Stimulated activated CD4-positive, alpha-beta T cell treated with anti-CD3 and anti-CD28 coated beads, Interleukin-4, amount 100 ng/mL, for 4 hours (primary cell): ENCODE data around the gene EMC9.

ENCODE experiments used
- DNase-seq, 2 experiments: peaks; one replicate each; pipeline ENCODE4 v3.0.0-alpha.2; 2020

Gene EMC9

DNA sequence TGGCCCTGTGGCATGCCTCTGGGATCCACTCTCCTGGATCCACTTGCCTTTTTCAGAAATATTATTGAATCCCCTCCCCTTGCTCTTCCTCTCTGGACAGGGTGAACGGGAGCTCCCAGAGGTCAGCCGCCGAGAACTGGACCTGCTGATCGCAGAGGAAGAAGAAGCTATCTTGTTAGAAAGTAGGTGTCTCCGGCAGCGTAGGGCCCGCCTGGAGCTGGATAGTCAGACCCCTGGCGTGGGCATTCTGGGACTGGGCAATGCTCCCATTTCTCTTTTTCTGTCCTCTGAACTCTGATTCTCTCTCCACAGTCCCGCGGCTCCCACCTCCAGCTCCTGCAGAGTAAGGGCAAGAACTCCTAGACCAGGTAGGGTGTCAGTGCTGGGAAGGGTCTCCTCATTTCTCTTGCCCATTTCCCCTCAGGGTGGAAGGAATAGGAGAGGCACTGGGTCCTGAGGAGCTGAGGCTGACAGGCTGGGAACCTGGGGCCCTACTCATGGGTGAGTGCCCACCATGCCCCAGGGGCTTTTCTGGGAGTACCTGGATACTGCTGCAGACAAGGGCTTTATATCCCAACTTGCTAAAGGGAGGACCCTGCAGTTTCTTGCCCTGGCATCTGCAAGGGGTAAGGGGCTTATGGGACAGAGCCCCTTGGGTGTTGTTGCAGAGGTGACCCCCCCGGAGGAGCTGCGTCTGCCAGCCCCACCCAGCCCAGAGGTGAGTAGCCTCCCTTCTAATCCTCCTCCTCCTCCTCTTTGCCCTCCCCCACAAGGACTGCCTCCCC lies 35.8 kb upstream of the EMC9 start:
- DNase-seq, result no peak

GRCh38 chr14:24176599-24176998 lies 35.2 kb upstream of the EMC9 start:
- no peak for DNase-seq

- DNase-seq, result no peak
Observed at GRCh38 chr14:24172871-24173281, 31.5 kb upstream of the EMC9 start.

- DNase-seq, result no peak
Observed at GRCh38 chr14:24172261-24172860, 31.0 kb upstream of the EMC9 start.

GRCh38 chr14:24171422-24172260 lies 30.2 kb upstream of the EMC9 start, which contains the start of gene REC8:
REC8 (plus strand) TSS chr14:24172080; CDS start chr14:24172553, 473 bp downstream.
- peak; percentile 50 to 51 for DNase-seq

GRCh38 chr14:24167469-24168114 lies 26.2 kb upstream of the EMC9 start:
- DNase-seq, result no peak

GRCh38 chr14:24165785-24166184 lies 24.4 kb upstream of the EMC9 start:
- no peak for DNase-seq

GRCh38 chr14:24164518-24164991 lies 23.2 kb upstream of the EMC9 start:
- DNase-seq, result no peak

DNA sequence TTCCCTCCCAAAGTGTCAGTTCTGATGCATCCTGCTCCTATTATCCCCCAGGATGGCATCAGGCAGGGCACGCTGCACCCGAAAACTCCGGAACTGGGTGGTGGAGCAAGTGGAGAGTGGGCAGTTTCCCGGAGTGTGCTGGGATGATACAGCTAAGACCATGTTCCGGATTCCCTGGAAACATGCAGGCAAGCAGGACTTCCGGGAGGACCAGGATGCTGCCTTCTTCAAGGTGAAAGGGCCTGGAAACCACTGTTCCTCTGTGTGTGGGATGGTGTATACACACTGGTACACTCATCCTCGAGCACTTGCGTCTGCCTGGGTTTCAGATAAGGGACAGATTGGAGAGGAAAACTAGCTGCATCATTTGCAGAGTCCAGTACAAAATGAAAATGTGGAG lies 20.7 kb upstream of the EMC9 start:
- peak in 1 of 2 experiments; percentile 31 for DNase-seq

DNA sequence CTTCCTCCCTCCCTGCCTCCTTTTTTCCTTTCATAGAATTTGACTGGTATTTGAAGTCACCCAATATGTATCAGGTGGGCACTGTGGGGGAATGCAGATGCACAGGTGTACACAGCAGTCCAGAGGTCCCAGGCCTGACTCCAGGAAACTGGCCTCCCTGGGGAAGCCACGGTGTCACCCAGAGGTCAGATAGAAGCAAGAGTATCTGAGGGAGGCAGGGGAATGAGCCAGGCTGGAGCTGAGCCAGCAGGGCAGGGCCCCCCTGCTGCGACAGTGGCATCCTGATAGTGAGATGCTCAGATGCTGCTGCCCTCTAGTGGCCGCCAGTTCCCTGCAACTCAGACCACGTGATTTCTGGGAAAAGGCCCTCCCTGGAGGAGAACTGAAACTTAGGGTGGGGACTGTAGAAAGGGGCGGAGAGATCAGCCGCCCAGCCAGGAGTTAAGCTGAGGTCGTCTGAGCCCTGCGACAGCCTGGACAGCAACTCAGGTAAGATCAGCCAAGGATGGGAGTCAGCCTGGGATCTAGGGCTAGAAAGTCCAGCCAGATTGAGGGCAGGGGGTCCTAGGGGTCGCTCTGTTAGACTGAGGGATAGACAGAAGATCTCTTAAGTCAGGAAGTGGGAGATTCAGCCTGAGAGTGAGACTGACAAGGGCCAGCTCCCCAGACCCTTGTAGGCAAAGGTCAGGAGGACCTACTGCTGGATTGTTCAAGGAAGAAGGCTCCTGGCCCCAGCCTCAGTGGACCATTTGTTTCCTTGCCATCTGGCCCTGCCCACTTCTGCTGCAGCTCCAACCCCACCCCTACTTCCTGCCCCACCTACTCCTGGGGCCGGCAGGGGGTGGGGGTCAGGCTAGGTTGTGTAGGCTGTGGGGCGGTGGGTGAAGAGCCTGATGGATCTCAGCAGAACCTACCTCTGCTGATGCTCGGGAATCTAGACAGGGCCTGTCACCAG lies 19.7 kb upstream of the EMC9 start, which contains the start of gene IRF9:
IRF9 (plus strand) TSS at position 416 of the 955 bp plus-strand sequence. CDS start 880 bp downstream, outside the sequence.
- DNase-seq, result peak; percentile 95

- DNase-seq, result no peak
Observed at GRCh38 chr14:24160499-24160849, 19.1 kb upstream of the EMC9 start.

- no peak for DNase-seq
Observed at GRCh38 chr14:24159777-24160498, 18.5 kb upstream of the EMC9 start.

DNA sequence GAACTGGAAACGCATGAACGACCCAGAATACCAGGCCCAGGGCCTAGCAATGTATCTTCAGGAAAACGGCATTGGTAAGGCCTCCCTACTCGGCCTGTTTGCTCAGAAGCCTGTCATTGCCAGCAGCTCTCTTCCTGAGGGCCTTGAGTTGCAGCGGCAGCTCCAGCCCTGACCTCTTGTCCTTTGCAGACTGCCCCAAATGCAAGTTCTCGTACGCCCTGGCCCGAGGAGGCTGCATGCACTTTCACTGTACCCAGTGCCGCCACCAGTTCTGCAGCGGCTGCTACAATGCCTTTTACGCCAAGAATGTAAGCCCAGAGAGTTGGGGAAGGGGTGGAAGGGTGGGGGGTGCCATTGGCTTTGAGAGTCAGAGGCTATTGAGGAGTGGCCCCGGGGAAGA lies 15.9 kb upstream of the EMC9 start:
- no peak for DNase-seq

GRCh38 chr14:24156840-24157239 lies 15.4 kb upstream of the EMC9 start:
- no peak for DNase-seq

GRCh38 chr14:24155100-24155499 lies 13.7 kb upstream of the EMC9 start:
- no peak for DNase-seq

GRCh38 chr14:24151404-24152080 lies 10.2 kb upstream of the EMC9 start:
- no peak for DNase-seq

GRCh38 chr14:24150993-24151392 lies 9.6 kb upstream of the EMC9 start:
- DNase-seq, result no peak

- DNase-seq, result no peak
Observed at GRCh38 chr14:24150567-24150966, 9.2 kb upstream of the EMC9 start.

GRCh38 chr14:24150061-24150460 lies 8.7 kb upstream of the EMC9 start:
- DNase-seq, result no peak

GRCh38 chr14:24149302-24149969 lies 8.0 kb upstream of the EMC9 start:
- DNase-seq, result no peak
